K562 (cell line): Measurements from ENCODE around the gene ZCCHC3. TPM values are rescaled to one million over a fixed set of nuclear protein-coding genes. Genes with fewer than 3 reads are reported as not detected.

Source experiments
- ESRRA ChIP-seq: fragments of 450-650 bp; IDR thresholded peaks from 2 replicates; pipeline ENCODE4 v1.6.1; 2014; ENCODE audit warnings: low read depth, mild to moderate bottlenecking, moderate library complexity, borderline replicate concordance
- EZH2 ChIP-seq: IDR thresholded peaks from 2 replicates; pipeline ENCODE4 v1.6.1; 2012; ENCODE audit warnings: low read depth, mild to moderate bottlenecking, inconsistent platforms, low read length, borderline replicate concordance
- FOXJ2 ChIP-seq: fragments of 200-800 bp; sonication (Bioruptor generic); IDR thresholded peaks from 2 replicates; pipeline ENCODE4 v1.6.1; 2016; ENCODE audit warnings: missing genetic modification characterization, missing compliant biosample characterization
- HMGN3 ChIP-seq: IDR thresholded peaks from 2 replicates; pipeline ENCODE4 v1.6.1; 2011; ENCODE audit warnings: borderline replicate concordance, low read depth, mild to moderate bottlenecking, mixed read lengths, low read length; ENCODE audit not compliant: insufficient read length; ENCODE audit errors: extremely low read depth
- KDM5B ChIP-seq: fragments of 200-600 bp; sonication (generic); IDR thresholded peaks from 2 replicates; pipeline ENCODE4 v1.6.1; 2012; ENCODE audit warnings: low read depth, mild to moderate bottlenecking, moderate library complexity, low read length, control low read depth, inconsistent platforms; ENCODE audit not compliant: insufficient replicate concordance
- TRIM24 ChIP-seq, 2 experiments: fragments of 450-650 bp; IDR thresholded peaks; 2 replicates each; pipeline ENCODE4 v1.6.1; 2016
- ZBTB33 ChIP-seq: sonication (generic); formaldehyde crosslinking; IDR thresholded peaks from 2 replicates; pipeline ENCODE4 v1.8.1; 2023; ENCODE audit warnings: mild to moderate bottlenecking, missing genetic modification reagents
- ZEB2 ChIP-seq: fragments of 450-650 bp; IDR thresholded peaks from 2 replicates; pipeline ENCODE4 v1.6.1; 2016
- ZNF280A ChIP-seq: fragments of 450-650 bp; IDR thresholded peaks from 2 replicates; pipeline ENCODE4 v1.6.1; 2018; ENCODE audit warnings: mild to moderate bottlenecking, low read depth; ENCODE audit not compliant: partially characterized antibody
- ZNF318 ChIP-seq, 2 experiments: fragments of 450-650 bp; IDR thresholded peaks; 2 replicates each; pipeline ENCODE4 v1.6.1; 2016; ENCODE audit warnings: mild to moderate bottlenecking in 2 of 2, borderline replicate concordance in 1 of 2, low read depth in 1 of 2, moderate library complexity in 1 of 2
- polyA plus RNA-seq, 8 experiments: library from polyadenylated mRNA; depleted of rRNA in 4 of 8; stranded (reverse) in 5 of 8; unstranded in 3 of 8; fragments of >200 nt; fragmentation: Nextera tagmentation in 2 of 8; fragmentation: Illumina TruSeq in 1 of 8; extraction: Ambion mirVana in 2 of 8; extraction: Trizol in 1 of 8; gene quantifications; 2 replicates each; pipeline versions ENCODE4 v1.2.1 to v1.2.3, GENCODE V29; 2011 to 2014; ENCODE audit warnings: inconsistent platforms in 1 of 8, missing spikeins in 1 of 8
- total RNA-seq, 7 experiments: library from RNA; depleted of rRNA in 6 of 7; stranded (reverse); fragments of >200 nt in 6 of 7; fragmentation: Illumina TruSeq in 2 of 7; extraction: Trizol in 2 of 7; gene quantifications; 2 replicates each; pipeline versions ENCODE4 v1.2.1 to v1.2.3, GENCODE V29; 2011 to 2021; ENCODE audit warnings: low replicate concordance in 1 of 7
- TF ChIP-seq, protein P1 (sequence below): sonication (generic); formaldehyde crosslinking; IDR thresholded peaks from 2 replicates; pipeline ENCODE4 v1.8.1; 2022; ENCODE audit warnings: missing genetic modification reagents

The ZCCHC3 gene
- total and polyA plus RNA-seq, 9 of the 15 experiments (the other 6 are each of a cell fraction or from before 2014, with no cell fraction given) = 2.8 to 23.3 (median 16.5) TPM

DNA sequence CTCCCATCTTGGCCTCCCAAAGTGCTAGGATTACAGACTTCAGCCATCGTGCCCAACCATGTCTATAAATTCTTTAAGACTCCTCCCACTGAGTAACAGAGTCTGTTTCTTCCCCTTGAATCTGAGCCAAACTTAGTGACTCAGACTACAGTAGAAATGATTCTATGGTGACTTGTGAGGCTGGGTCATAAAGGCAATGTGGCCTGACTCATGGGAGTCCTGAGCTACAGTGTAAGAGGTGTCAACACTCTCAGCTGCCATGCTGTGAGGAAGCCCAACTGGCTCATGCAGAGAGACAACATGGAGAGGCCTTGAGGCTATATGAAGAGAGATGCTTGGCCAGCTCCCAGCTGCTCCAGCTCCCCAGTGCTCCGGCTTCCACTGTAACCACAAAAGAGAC, 44.3 kb downstream of the ZCCHC3 start (continued):
- TF ChIP-seq HMGN3 (no peak), ZNF318 (IDR thresholded peaks at IDR 0.05; ENCODE audit: borderline replicate concordance in 1 of 2, low read depth in 1 of 2) (no peak), ZNF280A (peak; percentile 31), KDM5B (no peak), FOXJ2 (tag) (0 out of 2 replicates have a peak, but pooled peaks have one; percentile 26), TRIM24 (IDR thresholded peaks at IDR 0.05) (peak; percentile 85 to 91), ESRRA (no peak), ZEB2 (peak; percentile 50; the same call in 1 of the 2 replicates), EZH2 (no peak), ZBTB33 (CRISPR knock-in tag) (0 out of 2 replicates have a peak, but pooled peaks have one; percentile 25)
- TF ChIP-seq, protein P1, sequence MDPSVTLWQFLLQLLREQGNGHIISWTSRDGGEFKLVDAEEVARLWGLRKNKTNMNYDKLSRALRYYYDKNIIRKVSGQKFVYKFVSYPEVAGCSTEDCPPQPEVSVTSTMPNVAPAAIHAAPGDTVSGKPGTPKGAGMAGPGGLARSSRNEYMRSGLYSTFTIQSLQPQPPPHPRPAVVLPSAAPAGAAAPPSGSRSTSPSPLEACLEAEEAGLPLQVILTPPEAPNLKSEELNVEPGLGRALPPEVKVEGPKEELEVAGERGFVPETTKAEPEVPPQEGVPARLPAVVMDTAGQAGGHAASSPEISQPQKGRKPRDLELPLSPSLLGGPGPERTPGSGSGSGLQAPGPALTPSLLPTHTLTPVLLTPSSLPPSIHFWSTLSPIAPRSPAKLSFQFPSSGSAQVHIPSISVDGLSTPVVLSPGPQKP (CRISPR knock-in tag) = no peak
